Right lung (tissue), 5 donors: Measurements from ENCODE around the gene ITGAD. TPM values are rescaled to one million over a fixed set of nuclear protein-coding genes. Genes with fewer than 3 reads are reported as not detected.

Experiments
- DNase-seq, 2 donors: peaks; one replicate each; pipeline ENCODE4 v3.0.0-alpha.2; 2013
- polyA plus RNA-seq, 5 donors: library from polyadenylated mRNA; unstranded; fragments of 120-200 nt; gene quantifications; one replicate each; pipeline versions ENCODE4 v1.2.1 to v1.2.3, GENCODE V29; 2013; ENCODE audit warnings: inconsistent platforms in 1 of 5, low replicate concordance in 1 of 5; ENCODE audit not compliant: insufficient read length in 5 of 5, insufficient read depth in 1 of 5

The ITGAD gene
- polyA plus RNA-seq, 5 donors: 0.03 to 0.25 (median 0.04) TPM; not detected in 1

DNA sequence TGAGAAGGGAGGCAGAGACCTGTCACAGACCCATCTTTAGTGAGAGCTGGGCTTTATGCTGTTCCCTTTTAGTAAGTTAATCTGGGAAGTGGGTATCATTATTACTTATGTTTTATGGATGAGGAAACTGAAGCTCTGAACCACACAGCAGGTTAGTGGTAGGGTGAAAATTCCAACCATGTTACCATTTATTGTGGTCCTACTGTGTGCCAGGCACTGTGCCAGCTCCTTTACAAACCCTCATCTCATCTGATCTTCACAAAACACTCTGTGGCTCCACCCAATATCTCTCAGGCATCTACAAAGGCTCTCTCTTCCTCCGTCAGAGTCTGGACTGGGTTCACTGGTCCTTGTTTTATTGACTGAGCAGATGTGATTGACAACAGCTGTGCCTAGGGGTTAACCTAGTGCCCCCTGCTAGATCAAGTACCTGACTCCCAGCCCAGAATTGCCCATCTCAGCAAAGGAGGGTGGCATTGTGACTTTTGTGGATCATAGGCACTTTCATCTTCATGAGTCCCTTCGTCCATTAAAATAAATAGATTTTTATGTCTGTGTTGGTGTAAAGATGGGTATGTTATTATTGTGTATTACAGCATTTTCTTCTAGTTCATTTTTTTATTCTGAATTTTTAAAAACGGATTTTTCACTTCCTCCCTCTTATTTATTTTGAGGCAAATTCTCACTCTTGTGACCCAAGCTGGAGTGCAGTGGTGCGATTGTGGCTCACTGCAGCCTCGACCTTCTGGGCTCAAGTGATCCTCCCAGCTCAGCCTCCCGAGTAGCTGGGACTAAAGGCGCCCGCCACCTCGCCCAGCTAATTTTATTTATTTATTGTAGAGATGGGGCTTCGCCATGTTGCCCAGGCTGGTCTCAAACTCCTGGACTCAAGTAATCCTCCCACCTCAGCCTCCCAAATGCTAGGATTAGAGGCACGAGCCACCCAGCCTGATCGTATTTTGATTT, 81.9 kb downstream of the ITGAD start:
- DNase-seq: no peak

DNA sequence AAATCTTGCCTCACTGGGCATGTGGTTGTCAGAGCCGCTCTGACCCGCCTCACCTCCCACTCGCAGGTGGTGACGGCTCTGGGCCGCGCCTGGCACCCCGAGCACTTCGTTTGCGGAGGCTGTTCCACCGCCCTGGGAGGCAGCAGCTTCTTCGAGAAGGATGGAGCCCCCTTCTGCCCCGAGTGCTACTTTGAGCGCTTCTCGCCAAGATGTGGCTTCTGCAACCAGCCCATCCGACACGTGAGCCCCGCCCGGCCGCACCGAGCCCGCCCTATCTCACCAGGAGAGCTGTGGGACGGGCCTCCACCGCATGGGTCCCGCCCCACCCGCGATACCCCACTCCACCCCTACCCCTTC, 82.8 kb downstream of the ITGAD start:
- no peak for DNase-seq

Other genes with a start within 250 kb of the ITGAD start
- 1 to 10 TPM; 1.6 to 3.4 (median 2.2) TPM for gene PRSS36, start 243.3 kb upstream of the ITGAD start, polyA plus RNA-seq
- 100 to 1,000 TPM; 673 to 814 (median 691) TPM for gene FUS, start 213.2 kb upstream of the ITGAD start, polyA plus RNA-seq
- 10 to 100 TPM; 12.7 to 27.8 (median 14.0) TPM for gene PYCARD, start 190.6 kb upstream of the ITGAD start, polyA plus RNA-seq
- 1 to 10 TPM in 1 of 5 donors, under 1 TPM in 4; 0.13 to 2.5 (median 0.15) TPM for gene TRIM72, start 179.2 kb upstream of the ITGAD start, polyA plus RNA-seq
- not detected for gene PYDC1, start 176.2 kb upstream of the ITGAD start, polyA plus RNA-seq
- gene ITGAM, start 133.4 kb upstream of the ITGAD start, polyA plus RNA-seq: 1 to 10 TPM; 1.9 to 4.2 (median 3.1) TPM
- 1 to 10 TPM in 4 of 5 donors, under 1 TPM in 1; 0.90 to 1.9 (median 1.4) TPM for gene ITGAX, start 38.2 kb upstream of the ITGAD start, polyA plus RNA-seq
- 10 to 100 TPM in 1 of 5 donors, under 1 TPM in 2, not detected in 2; 0.56 to 15.2 (median 0.75) TPM for gene COX6A2, start 35.0 kb downstream of the ITGAD start, polyA plus RNA-seq
- gene ZNF843, start 49.5 kb downstream of the ITGAD start, polyA plus RNA-seq: 1 to 10 TPM; 1.3 to 2.3 (median 2.0) TPM
- 10 to 100 TPM in 3 of 5 donors, 1 to 10 TPM in 2; 7.4 to 17.4 (median 10.1) TPM for gene ARMC5, start 66.2 kb downstream of the ITGAD start, polyA plus RNA-seq
- gene TGFB1I1, start 78.8 kb downstream of the ITGAD start, polyA plus RNA-seq: 10 to 100 TPM; 52.7 to 90.0 (median 64.1) TPM
- 10 to 100 TPM in 3 of 5 donors, 1 to 10 TPM in 2; 8.6 to 18.9 (median 14.9) TPM for gene SLC5A2, start 89.8 kb downstream of the ITGAD start, polyA plus RNA-seq
- 10 to 100 TPM; 67.0 to 99.9 (median 88.8) TPM for gene RUSF1, start 115.1 kb downstream of the ITGAD start, polyA plus RNA-seq
- 10 to 100 TPM in 4 of 5 donors, 1 to 10 TPM in 1; 8.0 to 44.8 (median 10.7) TPM for gene AHSP, start 134.6 kb downstream of the ITGAD start, polyA plus RNA-seq